Stimulated activated CD8-positive, alpha-beta memory T cell treated with anti-CD3 and anti-CD28 coated beads, Interleukin-7, amount 100 ng/mL, for 24 hours (primary cell): ENCODE data around the gene IER5.

Experiments used
- DNase-seq: peaks from one replicate; pipeline ENCODE4 v3.0.0-alpha.2; 2020; ENCODE audit warnings: low read depth

The IER5 gene

DNA sequence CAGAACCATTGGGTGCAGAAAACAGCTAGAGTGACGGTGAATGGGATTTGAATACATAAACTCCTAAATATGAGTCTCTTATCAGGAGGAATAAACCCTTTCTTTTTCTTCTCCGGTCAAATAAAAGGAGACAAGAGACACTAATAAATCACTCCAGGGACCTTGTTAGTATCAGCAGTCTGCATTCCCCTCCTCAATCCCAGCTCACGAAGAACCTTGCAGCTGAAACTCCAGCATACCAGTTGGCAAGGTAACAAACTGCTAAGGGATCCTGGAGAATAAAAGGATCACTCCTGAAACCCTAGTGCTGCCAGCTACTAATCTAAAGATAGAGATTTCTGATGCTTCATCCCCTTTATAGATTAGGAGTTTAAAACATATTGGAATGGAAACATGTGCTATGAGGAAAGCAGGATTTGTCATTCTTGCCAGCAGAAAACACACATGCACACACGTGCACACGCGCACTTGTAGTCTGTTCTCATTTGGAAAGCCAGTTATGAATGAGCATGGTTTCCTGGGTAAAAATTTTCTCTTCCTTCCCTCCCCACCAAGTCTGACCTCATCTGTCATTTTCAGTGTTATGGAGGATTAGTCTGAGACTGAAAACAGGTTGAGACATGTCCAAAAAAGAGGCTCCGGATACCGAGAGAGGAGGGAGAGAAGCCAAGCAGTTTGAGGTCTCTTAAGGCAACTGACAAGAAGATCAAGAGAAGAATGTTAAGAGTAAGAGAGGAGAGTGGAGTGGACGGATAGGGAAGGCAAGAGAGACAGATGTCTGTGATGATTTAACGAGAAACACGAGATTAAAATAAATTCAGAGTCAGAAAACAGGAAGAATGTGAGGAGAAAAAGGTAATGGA lies 10.9 kb downstream of the IER5 start:
- DNase-seq: no peak

DNA sequence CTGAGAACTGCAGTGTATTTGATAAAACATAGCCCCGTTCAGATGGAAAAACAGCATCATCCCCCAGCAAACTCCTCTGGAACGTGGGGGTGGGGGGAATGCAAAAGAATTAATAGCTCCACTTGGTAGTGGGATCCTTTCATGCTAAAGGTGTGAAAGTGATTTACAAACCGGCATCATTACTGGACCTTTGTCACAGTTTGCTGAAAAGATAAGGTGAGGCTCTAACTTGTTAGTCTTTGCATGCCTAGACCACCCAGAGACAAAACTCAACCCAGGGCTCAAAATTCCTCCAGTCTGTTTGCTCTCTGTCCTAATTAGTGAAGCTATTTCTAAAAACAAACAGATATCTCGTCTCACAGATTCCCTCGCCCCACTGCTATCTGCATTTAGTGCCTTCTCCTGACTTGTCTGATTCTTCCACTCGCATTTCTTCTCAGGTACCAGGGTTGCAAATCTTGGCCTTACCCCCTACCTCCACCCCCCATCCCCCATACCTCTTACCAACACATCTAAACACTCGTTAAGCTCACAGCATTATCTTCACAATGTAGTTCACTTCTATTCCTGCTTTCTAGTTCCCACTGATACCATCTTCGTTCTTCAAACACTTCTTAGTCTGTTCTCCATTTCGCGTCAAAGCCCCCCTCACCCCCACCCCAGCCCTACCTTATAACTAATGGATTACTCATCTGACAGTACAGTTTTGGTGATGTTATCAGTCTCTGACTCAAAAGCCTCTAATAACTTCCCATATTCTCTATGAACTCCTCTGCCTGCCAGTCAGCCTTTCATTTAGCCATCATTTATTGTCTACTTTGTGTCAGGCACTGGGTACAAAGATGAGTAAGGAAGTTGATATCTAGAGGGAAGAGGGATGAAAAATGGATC lies 11.8 kb downstream of the IER5 start:
- no peak for DNase-seq

GRCh38 chr1:181100934-181101333 lies 12.4 kb downstream of the IER5 start:
- no peak for DNase-seq

DNA sequence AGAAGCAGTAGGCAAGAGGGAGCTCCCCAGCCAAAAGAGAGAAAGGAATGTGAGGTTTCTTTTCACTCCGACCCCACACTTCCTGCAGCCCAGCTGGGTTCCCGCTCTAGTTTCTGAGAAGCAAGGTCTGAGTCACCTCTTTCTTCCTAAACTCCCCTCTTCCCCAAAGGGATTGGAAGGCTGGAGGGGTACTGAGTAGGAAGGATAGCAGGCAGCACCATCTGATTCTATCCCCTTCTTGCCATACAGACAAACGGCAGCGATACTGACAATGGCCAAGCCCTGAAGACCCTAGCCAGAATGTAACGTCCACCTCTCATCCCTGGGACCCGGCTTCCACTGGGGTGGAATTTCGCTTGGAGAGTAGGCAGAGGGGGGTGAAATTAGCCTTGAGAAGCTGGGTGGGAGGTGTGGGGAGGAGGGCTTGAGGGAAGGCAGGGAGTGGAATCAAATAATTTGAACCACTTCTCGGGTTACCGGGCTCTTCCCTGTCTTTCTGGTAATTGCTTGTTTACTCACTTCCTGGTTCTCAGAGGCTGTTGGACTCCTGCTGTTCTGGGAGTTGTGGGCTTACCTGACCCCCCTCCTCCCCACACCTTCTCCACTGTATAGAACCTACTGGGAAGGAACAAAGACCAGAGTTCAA lies 13.2 kb downstream of the IER5 start:
- no peak for DNase-seq

DNA sequence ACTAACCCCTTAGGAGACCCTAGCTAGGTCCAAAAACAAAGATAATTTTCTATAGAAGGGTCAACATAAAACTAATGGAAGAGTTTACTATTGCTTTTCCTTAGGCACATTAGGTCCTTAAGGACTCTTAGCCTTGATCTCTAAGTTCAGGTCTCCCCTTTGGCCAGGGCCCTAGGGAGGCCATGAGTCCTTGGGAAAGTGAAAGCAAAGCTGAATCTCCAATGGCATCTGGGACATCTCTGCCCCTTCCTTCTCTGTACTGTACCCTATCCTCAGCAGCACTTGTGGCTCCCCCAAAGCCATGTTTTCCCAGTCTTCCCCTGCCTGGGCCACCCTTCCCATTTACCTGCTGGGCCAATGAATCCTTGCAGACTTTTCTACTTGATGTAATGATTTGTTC lies 14.3 kb downstream of the IER5 start:
- no peak for DNase-seq

- DNase-seq: no peak
Measured at GRCh38 chr1:181103399-181103798, 14.9 kb downstream of the IER5 start.

GRCh38 chr1:181104042-181104789 lies 15.7 kb downstream of the IER5 start:
- no peak for DNase-seq

- DNase-seq: no peak
Measured at GRCh38 chr1:181104790-181105133, 16.3 kb downstream of the IER5 start.

- DNase-seq: peak; percentile 82
Measured at GRCh38 chr1:181105134-181106021, 16.9 kb downstream of the IER5 start.

DNA sequence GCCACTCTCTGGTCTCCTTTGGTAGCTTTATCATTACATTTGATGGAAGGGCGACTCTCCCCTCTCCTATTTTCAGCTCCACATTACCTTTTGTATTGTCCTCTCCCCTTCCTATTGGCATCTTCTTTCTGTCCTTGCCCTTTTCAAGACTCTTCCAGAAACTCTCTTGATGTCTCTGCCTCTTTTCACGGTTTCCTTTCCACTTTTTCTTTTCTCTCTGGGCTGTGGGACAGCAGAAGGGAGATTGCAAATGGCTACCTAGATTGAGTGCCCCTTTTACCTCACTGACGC lies 17.5 kb downstream of the IER5 start:
- no peak for DNase-seq

DNA sequence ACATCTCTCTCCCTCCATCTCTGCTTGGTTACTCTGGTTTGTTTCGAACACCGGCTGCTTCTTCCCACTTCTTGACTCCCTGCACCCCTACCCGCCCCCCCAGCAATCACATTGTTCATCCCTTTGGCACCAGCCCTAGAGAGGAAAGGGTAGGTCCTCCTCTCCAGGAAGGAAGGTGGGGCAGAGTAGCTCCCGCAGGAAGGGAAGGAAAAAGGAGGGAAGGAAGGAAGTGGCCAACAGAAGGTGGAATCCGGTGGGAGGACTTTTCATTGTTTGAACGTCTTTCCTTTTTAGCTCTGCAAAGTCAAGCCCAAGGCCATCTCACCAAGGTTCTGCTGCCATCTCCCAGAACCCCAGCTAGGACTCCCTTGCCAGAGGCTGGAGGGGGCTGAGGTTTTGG lies 18.0 kb downstream of the IER5 start:
- DNase-seq: no peak

GRCh38 chr1:181107711-181108110 lies 19.2 kb downstream of the IER5 start:
- no peak for DNase-seq

GRCh38 chr1:181108304-181108867 lies 19.9 kb downstream of the IER5 start:
- no peak for DNase-seq

- no peak for DNase-seq
Measured at GRCh38 chr1:181110013-181110412, 21.5 kb downstream of the IER5 start.

- DNase-seq: no peak
Measured at GRCh38 chr1:181111559-181111958, 23.1 kb downstream of the IER5 start.

DNA sequence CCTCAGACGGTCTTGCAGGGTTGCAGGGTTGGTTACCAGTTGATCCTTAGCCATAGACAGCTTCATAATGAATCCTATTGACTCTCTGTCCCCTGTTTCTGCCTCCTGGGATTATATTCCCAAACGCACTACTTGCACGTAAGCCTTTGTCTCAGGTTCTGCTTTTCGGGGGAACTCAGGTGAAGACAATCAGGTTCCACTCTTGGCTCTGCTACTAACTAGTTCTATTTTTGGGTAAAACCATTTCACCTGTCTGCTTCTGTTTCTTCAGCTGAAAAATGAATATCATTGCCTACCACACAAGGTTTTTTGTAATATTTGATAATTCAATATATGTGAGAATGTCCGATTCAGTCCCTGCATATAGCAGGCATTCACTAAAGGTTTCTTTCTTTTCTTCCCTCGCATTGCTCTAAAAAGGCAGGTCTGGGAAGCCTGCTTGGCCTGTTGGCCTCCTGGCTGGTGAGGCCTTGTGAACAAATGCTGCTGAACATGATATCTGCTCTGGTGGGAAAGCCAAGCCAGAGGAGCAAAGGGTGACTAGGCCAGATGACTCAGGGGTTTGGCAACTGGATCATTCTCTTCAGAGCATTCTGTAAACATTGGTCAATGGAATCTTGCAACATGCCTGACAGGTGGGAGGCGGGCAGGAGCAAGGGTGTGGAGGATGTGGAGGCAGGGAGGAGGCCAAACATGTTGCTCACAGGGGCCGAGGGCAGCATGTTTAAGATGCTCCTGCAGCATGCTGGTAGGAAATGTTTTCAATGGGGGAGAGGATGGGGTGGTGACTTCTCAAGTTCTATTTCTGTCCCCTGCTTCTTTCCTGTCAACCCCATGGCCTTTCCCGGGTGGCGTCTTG lies 23.8 kb downstream of the IER5 start:
- DNase-seq: no peak

GRCh38 chr1:181113059-181113641 lies 24.6 kb downstream of the IER5 start:
- no peak for DNase-seq

- DNase-seq: no peak
Measured at GRCh38 chr1:181114574-181115367, 26.3 kb downstream of the IER5 start.

DNA sequence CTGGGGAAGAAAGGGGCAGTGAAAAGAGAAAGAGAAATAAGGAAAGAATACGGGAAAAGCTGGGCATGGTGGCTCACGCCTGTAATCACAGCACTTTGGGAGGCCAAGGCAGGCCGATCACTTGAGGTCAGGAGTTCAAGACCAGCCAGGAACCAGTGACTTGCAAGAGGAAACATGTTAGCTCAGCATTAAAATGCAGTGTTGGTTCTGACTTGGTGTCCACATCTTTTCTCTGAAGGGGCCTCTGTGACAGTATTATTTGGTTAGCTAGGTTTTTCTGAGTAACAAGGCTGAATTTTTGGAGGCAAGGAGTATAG lies 26.8 kb downstream of the IER5 start:
- DNase-seq: no peak
